ENCODE measurements around the gene ARHGEF12.

GRCh38 chr11:120538707-120539106 lies 202.5 kb downstream of the ARHGEF12 start:
- no peak for TF ChIP-seq EZH2 (IDR thresholded peaks at IDR 0.05; ENCODE audit: low read length)
- TF ChIP-seq CTCF (optimal IDR thresholded peaks at IDR 0.05 in 1 of 3, IDR thresholded peaks at IDR 0.05 in 1 of 3, conservative IDR thresholded peaks at IDR 0.05 in 1 of 3; ENCODE audit: extremely low read depth in 1 of 3, insufficient read depth in 2 of 3, low read length in 3 of 3): no peak
